GM18520 (cell line): ENCODE results near the gene TSEN34.
"Not testable (repeated sequence)": the region's sequence is repeated elsewhere in the genome, so short reads cannot be mapped to it uniquely, and the experiment has no call there.

Experiments
- ATAC-seq: cut with Tn5 transposase; IDR thresholded peaks from one replicate; pipeline ENCODE4 v1.9.1; 2021; ENCODE audit not compliant: unreplicated experiment

The TSEN34 gene

GRCh38 chr19:54231077-54231931, 40.2 kb downstream of the TSEN34 start:
- no peak for ATAC-seq

GRCh38 chr19:54233941-54234340, 42.8 kb downstream of the TSEN34 start:
- ATAC-seq: no peak

GRCh38 chr19:54239491-54240371, 48.6 kb downstream of the TSEN34 start:
- ATAC-seq: not testable (repeated sequence)

GRCh38 chr19:54240372-54241336, 49.5 kb downstream of the TSEN34 start:
- ATAC-seq: not testable (repeated sequence)

- not testable (repeated sequence) for ATAC-seq
These were observed 51.1 kb downstream of the TSEN34 start for GRCh38 chr19:54242234-54242633.

- not testable (repeated sequence) for ATAC-seq
These were observed 51.5 kb downstream of the TSEN34 start, which contains the start of gene LILRA6 for GRCh38 chr19:54242646-54243045. Gene LILRA6 (minus strand): TSS chr19:54242790.

GRCh38 chr19:54243809-54244208, 52.7 kb downstream of the TSEN34 start:
- ATAC-seq: not testable (repeated sequence)
